HG03025 (cell line): Measurements from ENCODE around the gene NUP133.
"Not testable (repeated sequence)": the region's sequence is repeated elsewhere in the genome, so short reads cannot be mapped to it uniquely, and the experiment has no call there.

Experiments
- ATAC-seq: cut with Tn5 transposase; IDR thresholded peaks from one replicate; pipeline ENCODE4 v1.9.1; 2021; ENCODE audit warnings: mild to moderate bottlenecking, moderate library complexity; ENCODE audit not compliant: unreplicated experiment, low FRiP score

NUP133 gene

DNA sequence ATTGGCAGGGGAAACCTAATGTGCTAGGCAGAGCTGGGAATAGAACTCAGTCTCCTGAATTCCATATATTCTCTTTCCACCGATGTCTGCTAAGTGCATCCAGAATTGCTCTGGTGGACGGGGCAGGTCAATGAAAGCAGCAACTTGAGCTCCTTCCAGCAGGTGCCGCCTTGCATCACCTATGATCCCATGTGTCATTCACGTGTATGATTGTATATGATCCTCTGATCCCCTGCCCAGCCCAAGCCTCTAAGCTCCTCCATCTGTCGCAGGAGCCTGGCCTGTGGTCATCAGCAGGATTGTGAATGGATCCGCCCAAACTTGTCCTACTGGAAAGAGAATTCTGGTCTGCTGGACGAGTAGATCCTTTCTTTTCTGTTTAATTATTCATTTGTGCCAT lies 87.4 kb downstream of the NUP133 start:
- no peak for ATAC-seq

DNA sequence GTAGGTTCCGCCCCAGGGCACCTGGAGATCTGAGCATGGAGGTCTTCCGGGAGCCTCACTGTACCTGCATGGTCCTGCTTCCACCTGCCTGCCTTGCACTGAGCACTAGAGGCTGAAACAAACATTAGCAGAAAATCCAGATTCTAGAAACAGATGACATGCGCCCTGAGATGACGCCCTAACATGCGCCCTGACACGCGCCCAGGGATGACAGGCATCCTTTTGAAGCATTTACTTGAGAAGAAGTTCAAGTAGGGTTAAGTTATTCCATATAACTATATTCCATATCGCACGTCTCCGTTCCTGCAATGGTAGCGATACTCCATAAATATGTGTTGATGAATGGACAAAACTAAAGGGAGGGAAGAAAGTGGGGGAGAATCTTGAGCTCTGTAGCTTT lies 87.9 kb downstream of the NUP133 start:
- no peak for ATAC-seq

DNA sequence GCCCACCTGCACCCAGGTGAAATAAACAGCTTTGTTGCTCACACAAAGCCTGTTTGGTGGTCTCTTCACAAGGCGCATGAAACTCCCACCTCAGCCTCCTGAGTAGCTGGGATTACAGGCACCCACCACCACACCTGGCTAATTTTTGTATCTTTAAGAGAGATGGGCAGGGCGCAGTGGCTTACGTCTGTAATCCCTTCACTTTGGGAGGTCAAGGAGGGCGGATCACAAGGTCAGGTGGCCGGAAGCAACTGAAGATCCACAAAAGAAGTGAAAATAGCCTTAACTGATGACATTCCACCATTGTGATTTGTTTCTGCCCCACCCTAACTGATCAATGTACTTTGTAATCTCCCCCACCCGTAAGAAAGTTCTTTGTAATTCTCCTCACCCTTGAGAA lies 89.6 kb downstream of the NUP133 start:
- ATAC-seq: not testable (repeated sequence)

DNA sequence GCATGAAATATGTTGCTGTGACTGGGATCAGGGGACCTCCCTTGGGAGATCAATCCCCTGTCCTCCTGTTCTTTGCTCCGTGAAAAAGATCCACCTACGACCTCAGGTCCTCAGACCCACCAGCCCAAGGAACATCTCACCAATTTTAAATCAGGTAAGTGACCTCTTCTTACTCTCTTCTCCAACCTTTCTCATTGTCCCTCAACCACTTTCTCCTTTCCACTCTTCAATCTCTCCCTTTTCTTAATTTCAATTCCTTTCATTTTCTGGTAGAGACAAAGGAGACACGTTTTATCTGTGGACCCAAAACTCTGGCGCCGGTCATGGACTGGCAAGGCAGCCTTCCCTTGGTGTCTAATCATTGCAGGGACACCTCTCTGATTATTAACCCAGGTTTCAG lies 95.3 kb downstream of the NUP133 start:
- ATAC-seq: not testable (repeated sequence)

DNA sequence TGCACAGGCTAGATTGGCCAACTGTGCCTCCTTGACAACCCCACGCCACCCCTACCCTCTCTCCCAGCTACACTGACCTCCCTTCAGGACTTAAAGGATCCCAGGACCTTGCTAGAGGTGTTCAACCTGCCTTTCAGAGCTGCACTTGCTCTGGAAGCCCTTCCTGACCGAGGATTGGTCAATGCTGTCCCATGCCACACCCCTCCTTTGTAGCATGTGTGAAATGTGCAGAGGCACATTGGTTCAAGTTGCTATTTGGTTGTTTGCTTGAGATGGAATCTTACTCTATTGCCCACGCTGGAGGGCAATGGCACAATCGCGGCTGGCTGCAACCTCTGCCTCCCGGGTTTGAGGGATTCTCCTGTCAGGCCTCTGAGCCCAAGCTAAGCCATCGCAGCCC lies 96.1 kb downstream of the NUP133 start:
- ATAC-seq: no peak

DNA sequence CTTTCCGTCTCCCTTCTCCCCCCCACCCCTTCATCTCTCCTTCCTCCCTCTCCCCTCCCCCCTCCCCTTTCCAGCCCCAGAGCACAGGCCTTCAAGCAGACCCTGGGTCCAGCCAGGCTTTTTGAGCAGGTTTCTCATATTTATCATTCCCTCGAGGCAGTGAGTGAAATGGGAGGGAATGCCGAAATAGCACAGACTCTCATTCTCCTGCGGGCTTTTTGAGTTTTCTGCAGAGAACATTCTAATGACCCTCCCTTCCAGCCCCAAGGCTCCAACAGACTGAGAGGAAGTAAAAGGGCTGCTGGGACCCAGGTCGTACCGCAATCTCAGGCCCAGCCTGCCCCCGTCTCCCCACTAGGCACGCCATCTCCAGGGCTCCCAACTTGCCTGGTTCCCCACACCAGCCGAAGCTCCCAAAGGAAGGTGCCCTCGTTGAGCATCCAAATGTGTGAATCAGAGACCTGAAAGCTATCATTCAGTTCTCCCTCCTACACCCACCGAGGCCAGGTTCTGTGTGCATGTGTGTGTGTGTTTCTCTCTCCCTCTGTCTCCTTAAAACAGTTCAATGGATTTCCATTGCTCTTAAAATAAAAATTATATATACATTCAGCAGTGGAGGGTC lies 96.6 kb downstream of the NUP133 start:
- ATAC-seq: no peak

DNA sequence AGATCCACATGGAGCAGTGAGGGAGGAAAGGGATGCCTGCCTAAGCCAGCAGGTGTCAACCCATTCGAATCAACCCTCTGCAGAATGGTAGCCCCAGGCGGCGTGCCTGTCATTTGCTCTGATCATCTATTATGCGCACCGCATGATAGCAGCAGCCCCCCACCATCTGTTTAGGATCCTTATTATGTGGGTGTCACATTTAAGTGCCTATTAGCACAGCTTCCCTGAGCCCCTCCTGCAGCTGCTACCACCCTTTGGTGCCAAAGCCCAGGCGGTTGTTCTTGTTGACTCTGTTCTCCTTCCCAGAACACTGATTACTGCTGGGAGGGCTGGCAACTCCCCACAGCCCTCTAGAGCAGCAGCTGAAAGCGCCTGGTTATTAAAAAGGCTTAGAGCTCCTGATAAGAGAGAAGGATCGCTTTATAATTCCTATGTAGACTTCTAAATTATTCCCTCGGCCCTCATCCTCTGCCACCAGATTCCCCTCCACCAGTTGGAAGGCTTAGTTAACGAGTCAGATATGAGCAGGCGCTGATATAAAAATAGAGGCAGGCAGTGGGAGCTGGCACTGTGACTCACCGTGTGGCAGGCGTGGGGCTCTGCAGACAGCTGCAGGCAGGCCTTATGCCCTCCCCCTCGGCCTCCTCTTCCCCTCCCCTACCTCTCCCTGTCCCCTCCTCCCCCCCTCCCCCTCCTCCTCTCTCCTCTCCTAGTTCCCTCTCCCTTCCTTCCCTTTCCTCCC lies 97.3 kb downstream of the NUP133 start:
- ATAC-seq: no peak

DNA sequence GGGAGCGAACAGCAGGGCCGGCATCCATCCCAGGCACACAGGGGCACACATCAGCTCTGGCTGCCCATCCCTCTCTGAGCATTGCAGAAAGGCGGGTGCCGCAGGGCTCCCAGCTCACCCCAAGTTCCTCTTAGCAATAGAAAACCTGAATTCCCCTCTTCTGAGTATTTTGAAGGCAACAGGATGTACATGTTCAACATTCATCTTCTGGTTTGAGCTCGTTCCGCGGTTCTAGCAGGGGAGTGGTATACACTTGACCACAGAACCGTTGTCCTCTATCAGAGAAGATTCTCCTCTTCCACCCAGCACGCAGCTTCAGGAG lies 97.8 kb downstream of the NUP133 start:
- ATAC-seq: no peak

DNA sequence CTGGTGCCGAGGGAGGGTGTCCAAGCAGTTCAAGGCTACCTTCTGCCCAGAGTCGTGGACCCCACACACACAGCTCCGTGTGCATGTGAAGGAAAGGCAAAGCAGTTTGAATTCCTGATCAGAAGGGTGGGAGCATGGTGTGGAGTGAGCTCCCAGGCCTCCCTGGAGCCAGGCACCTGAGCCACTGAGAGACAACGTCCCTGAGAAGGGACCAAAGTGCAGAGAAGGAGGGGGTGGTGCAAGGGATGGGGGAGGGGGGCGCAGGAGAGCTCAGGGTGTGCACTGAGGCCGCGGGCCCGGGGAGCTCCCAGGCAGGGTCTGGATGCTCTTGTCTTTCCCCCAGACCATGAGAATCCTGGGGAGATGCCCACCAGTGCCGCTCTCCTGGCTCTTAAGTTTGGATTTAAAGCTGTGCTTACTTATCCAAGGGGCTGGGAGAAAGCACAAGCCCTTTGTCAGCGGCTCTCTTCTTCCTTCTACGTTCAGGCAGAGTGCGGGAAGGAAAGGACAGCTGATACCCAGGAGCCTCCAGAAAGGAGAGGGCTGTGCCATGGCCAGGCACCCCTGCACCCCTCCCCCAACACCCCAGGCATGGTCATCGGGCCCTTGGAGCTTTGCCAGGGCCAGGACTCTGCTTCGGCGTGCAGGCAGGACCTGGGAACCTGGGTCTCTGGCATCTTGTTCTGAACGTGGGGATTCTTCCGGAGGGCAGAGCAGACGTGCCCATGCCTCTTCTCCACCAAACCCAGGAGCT lies 98.3 kb downstream of the NUP133 start:
- ATAC-seq: no peak

DNA sequence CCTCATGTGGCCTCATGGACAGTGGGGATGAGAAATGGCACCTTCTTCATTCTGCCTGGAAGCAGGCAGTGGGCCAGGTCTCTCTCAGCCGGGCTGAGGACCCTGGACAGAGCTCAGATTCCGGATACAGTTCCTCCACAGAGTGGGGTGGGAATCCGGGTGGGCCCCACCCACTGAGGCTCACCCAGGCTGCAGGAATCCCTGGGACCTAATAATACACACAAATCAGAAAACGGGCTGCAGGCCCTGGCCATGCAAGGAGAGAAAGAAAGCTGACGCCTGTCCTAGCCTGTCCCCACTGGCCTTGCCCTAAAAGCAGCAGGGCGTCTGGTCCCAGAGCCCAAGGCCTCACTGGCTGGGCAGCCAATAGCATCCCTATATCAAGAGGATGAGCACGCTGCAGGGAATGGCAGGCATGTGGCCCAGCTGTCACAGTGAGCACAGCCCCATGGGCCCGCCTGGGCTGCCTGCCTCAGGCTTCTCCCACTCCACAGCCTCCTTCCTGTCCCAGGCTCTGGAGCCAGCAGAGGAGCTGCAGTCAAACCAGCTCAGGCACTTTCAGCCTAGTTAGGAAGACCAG lies 99.6 kb downstream of the NUP133 start:
- ATAC-seq: no peak

DNA sequence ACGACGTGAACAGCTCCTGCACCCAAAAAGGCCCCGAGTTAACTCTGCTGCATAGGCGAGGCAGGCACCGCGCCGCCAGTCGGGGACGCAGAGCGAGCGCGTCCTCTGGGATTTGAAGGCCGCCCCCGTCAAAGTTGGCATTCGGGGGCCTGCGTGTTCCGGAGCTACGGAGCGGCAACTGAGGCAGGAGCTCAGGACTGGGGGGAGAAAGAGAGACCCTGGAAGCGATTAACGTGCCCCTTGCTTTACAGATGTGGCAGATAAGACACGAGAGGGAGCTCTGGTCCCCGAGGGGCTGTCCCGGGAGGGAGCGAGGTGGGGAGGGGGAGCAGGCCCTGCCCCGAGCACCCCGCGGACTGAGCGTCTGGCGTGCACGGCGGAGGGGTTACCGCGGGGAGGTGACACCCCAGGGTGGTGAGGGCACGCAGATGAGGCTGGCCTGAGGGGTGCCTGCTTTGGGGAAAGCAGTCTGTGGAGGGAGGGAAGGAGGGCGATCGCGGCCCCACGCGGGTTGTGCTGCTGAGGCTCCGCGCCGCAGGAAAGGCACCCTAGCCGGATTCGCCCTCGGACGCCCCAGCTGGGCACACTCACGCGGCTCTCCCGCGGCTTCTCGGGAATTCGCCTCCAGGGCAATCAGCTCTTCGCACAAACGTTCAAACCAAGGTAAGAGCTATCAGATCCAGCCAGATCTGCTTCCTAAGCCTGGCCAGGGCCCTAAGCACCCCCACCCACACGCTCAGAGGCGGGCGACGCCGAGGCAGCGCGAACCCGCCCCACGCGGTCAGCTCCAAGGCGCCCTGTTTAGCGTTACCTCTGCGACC lies 100.7 kb downstream of the NUP133 start:
- ATAC-seq: no peak

DNA sequence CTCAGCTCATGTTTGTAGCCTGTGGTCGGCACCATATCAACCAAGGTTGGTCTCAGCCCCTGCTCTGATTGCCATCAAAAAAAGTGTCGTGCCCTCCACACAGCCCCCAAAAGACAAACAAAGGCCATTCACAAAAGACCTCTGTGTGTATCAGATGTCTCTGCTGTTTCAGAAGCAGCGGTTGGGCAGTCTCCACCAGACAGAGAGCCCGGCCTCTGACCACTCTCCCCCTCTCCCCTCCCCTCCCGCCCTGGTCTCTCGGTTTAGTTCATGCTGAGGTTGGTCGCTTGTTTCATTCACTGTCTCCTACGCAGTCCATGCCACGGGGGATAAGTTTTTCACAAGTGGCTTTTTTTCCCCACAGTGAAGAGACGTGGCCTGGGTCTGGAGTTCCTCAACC lies 101.3 kb downstream of the NUP133 start:
- ATAC-seq: no peak

DNA sequence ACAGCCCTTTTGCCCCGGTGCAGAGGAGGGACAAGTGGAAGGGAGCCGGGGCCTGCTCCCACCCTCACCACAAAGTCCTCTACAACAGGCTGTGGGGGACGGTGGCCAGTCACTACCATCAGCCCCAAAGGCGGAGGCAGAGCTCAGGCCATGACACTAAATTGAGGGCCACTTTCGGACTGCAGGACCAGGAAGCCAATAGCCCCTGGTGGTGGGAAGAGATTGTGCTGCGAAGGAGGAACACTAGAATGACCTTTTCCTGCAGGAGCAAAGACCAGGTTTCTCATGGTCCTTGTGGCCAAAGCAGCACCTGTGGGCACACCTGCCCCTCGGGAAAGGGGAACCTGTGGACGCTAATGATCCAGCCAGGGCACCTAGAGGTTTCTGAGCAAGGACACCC lies 104.6 kb downstream of the NUP133 start:
- ATAC-seq: no peak

DNA sequence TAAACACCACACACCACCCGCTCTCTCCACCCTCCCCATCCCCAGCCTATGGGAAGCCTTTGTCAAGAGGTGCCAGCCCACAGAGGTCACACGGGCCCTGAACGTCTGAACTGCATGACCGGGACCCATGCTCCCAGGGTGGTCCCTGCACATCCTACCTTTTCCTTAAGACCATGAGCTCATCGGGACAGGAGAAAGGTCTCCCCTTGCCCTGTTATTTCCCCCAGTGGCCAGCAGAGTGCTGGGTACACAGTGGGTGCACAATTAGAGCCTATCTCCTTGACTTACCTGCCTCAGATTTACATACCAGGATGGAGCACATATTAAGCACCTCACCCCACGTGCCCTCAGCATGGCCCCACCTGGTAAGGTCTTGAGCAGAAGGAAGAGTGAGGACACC lies 105.1 kb downstream of the NUP133 start:
- ATAC-seq: no peak

DNA sequence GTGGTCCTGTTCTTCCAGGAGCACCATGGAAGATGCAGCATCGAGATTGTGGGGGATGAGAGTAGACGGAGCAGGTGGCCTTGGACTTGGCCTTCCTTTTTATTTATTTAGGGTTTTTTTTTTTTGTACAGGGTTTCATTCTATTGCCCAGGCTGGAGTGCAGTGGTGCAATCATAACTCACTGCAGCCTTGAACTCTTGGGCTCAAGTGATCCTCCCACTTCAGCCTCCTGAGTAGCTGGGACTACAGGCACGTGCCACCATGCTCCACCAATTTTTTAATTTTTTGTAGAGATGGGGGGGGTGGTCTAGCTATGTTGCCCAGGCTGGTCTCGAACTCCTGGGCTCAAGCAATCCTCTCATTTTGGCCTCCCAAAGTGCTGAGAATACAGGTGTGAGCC lies 105.8 kb downstream of the NUP133 start:
- ATAC-seq: not testable (repeated sequence)

DNA sequence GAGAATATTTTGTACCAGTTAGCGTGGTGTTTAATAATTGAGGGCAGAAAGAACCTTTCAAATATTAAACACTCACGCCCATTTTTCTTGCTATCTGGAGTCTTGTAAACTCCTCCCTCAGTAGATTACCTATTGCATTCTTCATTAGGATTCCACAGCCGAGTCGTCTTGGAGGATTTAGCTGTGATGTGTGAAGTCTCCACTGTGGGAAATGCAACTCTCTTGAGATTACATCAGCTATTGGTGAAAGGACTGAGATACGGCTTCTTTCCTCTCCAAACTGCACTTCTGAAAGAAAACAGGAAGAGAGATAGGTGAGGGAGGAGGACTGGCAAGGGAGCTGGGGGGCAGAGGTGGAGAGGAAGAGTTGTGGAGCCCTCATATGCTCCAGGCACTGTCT lies 110.4 kb downstream of the NUP133 start:
- no peak for ATAC-seq

DNA sequence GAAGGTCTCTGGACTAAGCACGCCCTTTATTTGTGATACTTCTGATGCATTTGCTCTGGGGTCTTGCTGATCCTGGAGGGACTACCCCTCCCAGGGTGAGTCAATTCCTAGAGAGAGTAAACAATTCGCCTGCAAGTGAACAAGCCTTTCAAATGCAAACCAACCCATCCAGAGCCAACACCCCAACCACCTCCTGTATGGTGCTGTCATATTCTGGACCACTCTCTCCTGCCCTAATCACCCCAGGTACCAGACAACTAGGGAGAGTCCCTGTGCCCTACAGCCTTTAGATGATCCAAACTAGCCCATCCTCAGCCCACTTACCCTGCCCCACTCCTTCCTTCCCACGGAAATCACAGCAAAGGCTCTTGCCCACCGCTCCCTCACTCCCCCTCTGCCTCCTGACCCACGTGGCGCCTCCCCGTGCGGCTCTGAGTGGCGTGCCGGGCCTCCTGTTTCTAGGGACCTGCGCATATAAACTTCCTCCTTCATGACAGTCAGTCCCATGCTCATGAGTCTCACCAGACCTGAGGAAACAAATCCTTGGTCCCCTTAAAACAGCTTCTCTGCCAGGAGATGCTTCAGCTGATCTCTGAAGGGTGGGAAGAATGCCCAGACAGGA lies 111.4 kb downstream of the NUP133 start:
- ATAC-seq: no peak

DNA sequence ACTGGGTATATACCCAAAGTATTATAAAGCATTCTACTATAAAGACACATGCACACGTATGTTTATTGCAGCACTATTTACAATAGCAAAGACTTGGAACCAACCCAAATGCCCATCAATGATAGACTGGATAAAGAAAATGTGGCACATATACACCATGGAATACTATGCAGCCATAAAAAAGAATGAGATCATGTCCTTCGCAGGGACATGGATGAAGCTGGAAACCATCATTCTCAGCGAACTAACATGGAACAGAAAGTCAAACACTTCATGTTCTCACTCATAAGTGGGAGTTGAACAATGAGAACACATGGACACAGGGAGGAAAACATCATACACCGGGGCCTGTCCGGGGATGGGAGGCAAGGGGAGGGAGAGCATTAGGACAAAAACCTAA lies 113.6 kb downstream of the NUP133 start:
- not testable (repeated sequence) for ATAC-seq

DNA sequence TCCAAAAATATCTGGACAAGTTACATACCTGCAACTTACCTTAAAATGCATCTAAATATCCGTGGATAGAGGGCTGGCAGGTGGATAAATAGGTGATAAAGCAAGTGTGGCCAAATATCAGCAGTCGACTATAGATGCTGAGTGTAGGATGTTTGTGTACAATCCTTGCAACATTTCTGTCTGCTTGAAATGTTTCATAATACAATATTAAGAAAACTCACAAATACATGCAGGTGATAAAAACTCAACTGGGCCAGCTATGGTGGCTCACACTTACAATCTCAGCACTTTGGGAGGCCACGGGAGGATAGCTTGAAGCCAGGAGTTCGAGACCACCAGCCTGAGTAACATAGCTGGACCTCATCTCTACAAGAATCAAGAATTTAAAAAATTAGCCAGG lies 115.2 kb downstream of the NUP133 start:
- no peak for ATAC-seq
